ENCODE data around the gene ALG14. TPM values are rescaled to one million over a fixed set of nuclear protein-coding genes. Genes with fewer than 3 reads are reported as not detected.

The ALG14 gene
- total RNA-seq, 1 donor from 2014 or later, result 0.49 TPM

- Mint-ChIP-seq H3K27ac (peak overlapping the region; percentile 92), H3K27me3 (ENCODE audit: insufficient read depth, low read depth) (peaks cover 4% of the 10 kb centered on the region), H3K4me1 (peaks cover 56% of the 10 kb centered on the region), H3K9me3 (peaks cover 2% of the 10 kb centered on the region), H3K4me3 (peak overlapping the region; percentile 27), H3K36me3 (no peaks in the 10 kb centered on the region)
- Histone ChIP-seq H3F3A (ENCODE audit: low read depth) (peaks cover 5% of the 10 kb centered on the region), H3K4me1 (peaks cover 37% of the 10 kb centered on the region), H3K36me3 (no peaks in the 10 kb centered on the region), H3K9me3 (ENCODE audit: low read depth) (no peaks in the 10 kb centered on the region), H3K79me2 (ENCODE audit: low read depth) (no peaks in the 10 kb centered on the region), H3K4me2 (no peak overlapping the region), H3K9ac (no peak overlapping the region), H3K27me3 (no peaks in the 10 kb centered on the region), H4K20me1 (ENCODE audit: low read depth) (no peaks in the 10 kb centered on the region), H3K27ac (no peak overlapping the region), H2AFZ (replicated peaks) (no peak overlapping the region), H3K4me3 (no peak overlapping the region)
- no peak for DNase-seq (ENCODE audit: low spot score)
- TF ChIP-seq CTCF (IDR thresholded peaks at IDR 0.05) (no peak), EZH2 (IDR thresholded peaks at IDR 0.05) (no peak), EZH2phosphoT487 (IDR thresholded peaks at IDR 0.05) (no peak)
Observed at GRCh38 chr1:95002164-95002539, 70.6 kb downstream of the ALG14 start.

GRCh38 chr1:94999456-95000131 is 73.2 kb downstream of the ALG14 start:
- DNase-seq (ENCODE audit: low spot score), result no peak
- H3K4me3 Mint-ChIP-seq, result no peak overlapping the region
- Histone ChIP-seq H3K4me3 (no peak overlapping the region), H3K9ac (no peak overlapping the region), H3F3A (ENCODE audit: low read depth) (peaks cover 5% of the 10 kb centered on the region), H3K27ac (no peak overlapping the region), H3K9me3 (ENCODE audit: low read depth) (no peaks in the 10 kb centered on the region), H3K4me2 (no peak overlapping the region), H3K79me2 (ENCODE audit: low read depth) (no peaks in the 10 kb centered on the region), H3K27me3 (no peaks in the 10 kb centered on the region), H3K36me3 (no peaks in the 10 kb centered on the region), H3K4me1 (peaks cover 38% of the 10 kb centered on the region), H2AFZ (replicated peaks) (no peak overlapping the region), H4K20me1 (ENCODE audit: low read depth) (no peaks in the 10 kb centered on the region)
- no peaks in the 10 kb centered on the region for H3K9me3 Mint-ChIP-seq
- peak overlapping the region; percentile 84 for H3K27ac Mint-ChIP-seq
- H3K27me3 Mint-ChIP-seq (ENCODE audit: insufficient read depth, low read depth), result peaks cover 4% of the 10 kb centered on the region
- TF ChIP-seq EZH2 (IDR thresholded peaks at IDR 0.05) (no peak), CTCF (IDR thresholded peaks at IDR 0.05) (no peak), EZH2phosphoT487 (IDR thresholded peaks at IDR 0.05) (no peak)
- no peaks in the 10 kb centered on the region for H3K36me3 Mint-ChIP-seq
- H3K4me1 Mint-ChIP-seq, result peaks cover 60% of the 10 kb centered on the region

- Mint-ChIP-seq H3K27me3 (ENCODE audit: insufficient read depth, low read depth) (peaks cover 4% of the 10 kb centered on the region), H3K4me1 (peaks cover 60% of the 10 kb centered on the region), H3K36me3 (no peaks in the 10 kb centered on the region), H3K27ac (peak overlapping the region; percentile 38), H3K9me3 (no peaks in the 10 kb centered on the region), H3K4me3 (peak overlapping the region; percentile 0)
- Histone ChIP-seq H3K4me3 (no peak overlapping the region), H3K9me3 (ENCODE audit: low read depth) (no peaks in the 10 kb centered on the region), H4K20me1 (ENCODE audit: low read depth) (no peaks in the 10 kb centered on the region), H3K79me2 (ENCODE audit: low read depth) (no peaks in the 10 kb centered on the region), H3K4me1 (peaks cover 38% of the 10 kb centered on the region), H3K9ac (no peak overlapping the region), H3K27ac (no peak overlapping the region), H2AFZ (replicated peaks) (no peak overlapping the region), H3K36me3 (no peaks in the 10 kb centered on the region), H3K27me3 (no peaks in the 10 kb centered on the region), H3K4me2 (peak overlapping the region; percentile 56), H3F3A (ENCODE audit: low read depth) (peaks cover 5% of the 10 kb centered on the region)
- DNase-seq (ENCODE audit: low spot score), result no peak
- TF ChIP-seq CTCF (IDR thresholded peaks at IDR 0.05), result no peak
- TF ChIP-seq EZH2phosphoT487 (IDR thresholded peaks at IDR 0.05), result no peak
- no peak for TF ChIP-seq EZH2 (IDR thresholded peaks at IDR 0.05)
Observed at GRCh38 chr1:94998748-94999147, 74.0 kb downstream of the ALG14 start.

Data from neural progenitor cell (in vitro differentiated cells).